K562 (cell line): Measurements from ENCODE around the gene TP53BP2. TPM values are rescaled to one million over a fixed set of nuclear protein-coding genes. Genes with fewer than 3 reads are reported as not detected.

ENCODE experiments used
- ARID3B ChIP-seq: fragments of 250-450 bp; sonication (Bioruptor Pico); IDR thresholded peaks from 2 replicates; pipeline ENCODE4 v1.4.0; 2020; ENCODE audit warnings: borderline replicate concordance
- BACH1 ChIP-seq: fragments of 200-800 bp; sonication (Bioruptor generic); IDR thresholded peaks from 2 replicates; pipeline ENCODE4 v1.6.1; 2016; ENCODE audit warnings: missing genetic modification characterization, missing compliant biosample characterization
- BRCA1 ChIP-seq, 2 experiments: fragments of 450-650 bp in 1 of 2; sonication (generic) in 1 of 2; formaldehyde crosslinking in 1 of 2; IDR thresholded peaks; 2 replicates each; pipeline versions ENCODE4 v1.5.0 to v1.6.1; 2017 to 2020; ENCODE audit warnings: mild to moderate bottlenecking in 1 of 2, missing genetic modification reagents in 1 of 2
- EP400 ChIP-seq: fragments of 450-650 bp; IDR thresholded peaks from 2 replicates; pipeline ENCODE4 v1.6.1; 2017; ENCODE audit warnings: antibody characterized with exemption, mild to moderate bottlenecking, moderate library complexity
- ERF ChIP-seq: fragments of 450-650 bp; formaldehyde crosslinking; IDR thresholded peaks from 2 replicates; pipeline ENCODE4 v1.4.0; 2020; ENCODE audit warnings: mild to moderate bottlenecking, mixed read lengths
- HDAC8 ChIP-seq: fragments of 450-650 bp; IDR thresholded peaks from 2 replicates; pipeline ENCODE4 v1.6.1; 2016; ENCODE audit warnings: mild to moderate bottlenecking, missing genetic modification characterization, moderate library complexity, missing compliant biosample characterization
- KLF1 ChIP-seq: fragments of 450-650 bp; IDR thresholded peaks from 2 replicates; pipeline ENCODE4 v1.6.1; 2016; ENCODE audit warnings: missing genetic modification characterization, missing compliant biosample characterization
- MIER1 ChIP-seq: fragments of 450-650 bp; IDR thresholded peaks from 2 replicates; pipeline ENCODE4 v1.6.1; 2016; ENCODE audit warnings: antibody characterized with exemption, mild to moderate bottlenecking, low read depth
- PKNOX1 ChIP-seq: fragments of 450-650 bp; IDR thresholded peaks from 2 replicates; pipeline ENCODE4 v1.6.1; 2016
- PML ChIP-seq: IDR thresholded peaks from 2 replicates; pipeline ENCODE4 v1.6.1; 2012; ENCODE audit warnings: low read length, inconsistent platforms
- RBFOX2 ChIP-seq: fragments of 200-400 bp; formaldehyde crosslinking; IDR thresholded peaks from 2 replicates; pipeline ENCODE4 v1.6.1; 2017; ENCODE audit warnings: low read depth, mild to moderate bottlenecking, low read length, moderate library complexity
- SMARCC2 ChIP-seq: fragments of 450-650 bp; IDR thresholded peaks from 2 replicates; pipeline ENCODE4 v1.6.1; 2017; ENCODE audit warnings: antibody characterized with exemption, moderate library complexity, mild to moderate bottlenecking, low read depth
- ZEB2 ChIP-seq: fragments of 450-650 bp; IDR thresholded peaks from 2 replicates; pipeline ENCODE4 v1.6.1; 2016
- ZKSCAN1 ChIP-seq: fragments of 150-350 bp; IDR thresholded peaks from 2 replicates; pipeline ENCODE4 v1.6.1; 2016; ENCODE audit warnings: low read depth, low read length
- ZNF121 ChIP-seq: sonication (generic); formaldehyde crosslinking; conservative IDR thresholded peaks from 2 replicates; pipeline ENCODE4 v1.8.0; 2022; ENCODE audit warnings: missing genetic modification reagents
- ZNF143 ChIP-seq: sonication (generic); formaldehyde crosslinking; IDR thresholded peaks from 2 replicates; pipeline ENCODE4 v1.9.0; 2022; ENCODE audit warnings: mild to moderate bottlenecking, missing genetic modification reagents
- ZNF384 ChIP-seq: IDR thresholded peaks from 2 replicates; pipeline ENCODE4 v1.6.1; 2012; ENCODE audit warnings: low read depth, low read length, improper control_type of control experiment
- polyA plus RNA-seq, 8 experiments: library from polyadenylated mRNA; depleted of rRNA in 4 of 8; stranded (reverse) in 5 of 8; unstranded in 3 of 8; fragments of >200 nt; fragmentation: Nextera tagmentation in 2 of 8; fragmentation: Illumina TruSeq in 1 of 8; extraction: Ambion mirVana in 2 of 8; extraction: Trizol in 1 of 8; gene quantifications; 2 replicates each; pipeline versions ENCODE4 v1.2.1 to v1.2.3, GENCODE V29; 2011 to 2014; ENCODE audit warnings: inconsistent platforms in 1 of 8, missing spikeins in 1 of 8
- total RNA-seq, 7 experiments: library from RNA; depleted of rRNA in 6 of 7; stranded (reverse); fragments of >200 nt in 6 of 7; fragmentation: Illumina TruSeq in 2 of 7; extraction: Trizol in 2 of 7; gene quantifications; 2 replicates each; pipeline versions ENCODE4 v1.2.1 to v1.2.3, GENCODE V29; 2011 to 2021; ENCODE audit warnings: low replicate concordance in 1 of 7

Gene TP53BP2
- total and polyA plus RNA-seq, 9 of the 15 experiments (the other 6 are each of a cell fraction or from before 2014, with no cell fraction given): 17.0 to 69.6 (median 40.1) TPM

- no peak for TF ChIP-seq RBFOX2
- no peak for TF ChIP-seq BRCA1 (IDR thresholded peaks at IDR 0.05)
- peak; percentile 93; the same call in 1 of the 2 replicates for TF ChIP-seq BRCA1 (CRISPR knock-in tag; IDR thresholded peaks at IDR 0.05)
- TF ChIP-seq ZNF143: 0 out of 2 replicates have a peak, but pooled peaks have one; percentile 26
- peak; percentile 87; the same call in 1 of the 2 replicates for TF ChIP-seq ERF (CRISPR knock-in tag)
- TF ChIP-seq ZKSCAN1: 0 out of 2 replicates have a peak, but pooled peaks have one; percentile 11
- TF ChIP-seq PKNOX1: peak; percentile 66
- TF ChIP-seq BACH1 (tag): no peak
- no peak for TF ChIP-seq ZEB2
- TF ChIP-seq KLF1 (tag): 0 out of 2 replicates have a peak, but pooled peaks have one; percentile 76
- peak; percentile 45 for TF ChIP-seq EP400
- no peak for TF ChIP-seq MIER1
- no peak for TF ChIP-seq ARID3B (CRISPR knock-in tag)
- peak; percentile 59; the same call in 1 of the 2 replicates for TF ChIP-seq SMARCC2
- TF ChIP-seq HDAC8 (tag): 0 out of 2 replicates have a peak, but pooled peaks have one; percentile 58
- TF ChIP-seq ZNF121 (CRISPR knock-in tag): no peak
- TF ChIP-seq PML: 0 out of 2 replicates have a peak, but pooled peaks have one; percentile 51
- TF ChIP-seq ZNF384: no peak
These were observed 524 bp downstream of the TP53BP2 start (continued) for GRCh38 chr1:223845037-223845809.
